H9 (cell line): ENCODE data around the gene ACVR1. TPM values are rescaled to one million over a fixed set of nuclear protein-coding genes. Genes with fewer than 3 reads are reported as not detected.

Source experiments
- DNase-seq: peaks from one replicate; pipeline ENCODE4 v3.0.0-alpha.2; 2017
- H2AFZ ChIP-seq: one replicate; pipeline ENCODE4 v1.6.1; 2013; ENCODE audit warnings: mild to moderate bottlenecking, low read length, control low read depth, moderate library complexity
- H2AK5ac ChIP-seq: 2 replicates; pipeline ENCODE4 v1.6.1; 2013; ENCODE audit warnings: low read length, control low read depth, mixed read lengths; ENCODE audit not compliant: insufficient read length
- H2BK120ac ChIP-seq: one replicate; pipeline ENCODE4 v1.6.1; 2013; ENCODE audit warnings: low read depth, mild to moderate bottlenecking, low read length, control low read depth, inconsistent platforms; ENCODE audit not compliant: poor library complexity, severe bottlenecking
- H2BK12ac ChIP-seq: 2 replicates; pipeline ENCODE4 v1.6.1; 2013; ENCODE audit warnings: low read length, control low read depth, mixed read lengths, low read depth; ENCODE audit not compliant: insufficient read length
- H2BK15ac ChIP-seq: 2 replicates; pipeline ENCODE4 v1.6.1; 2013; ENCODE audit warnings: low read depth, low read length, control low read depth
- H2BK20ac ChIP-seq: one replicate; pipeline ENCODE4 v1.6.1; 2013; ENCODE audit warnings: low read depth, mild to moderate bottlenecking, low read length, control low read depth, inconsistent platforms; ENCODE audit not compliant: poor library complexity, severe bottlenecking
- H2BK5ac ChIP-seq: 2 replicates; pipeline ENCODE4 v1.6.1; 2013; ENCODE audit warnings: low read length, control low read depth, mixed read lengths; ENCODE audit not compliant: insufficient read length
- H3K14ac ChIP-seq: 2 replicates; pipeline ENCODE4 v1.6.1; 2013; ENCODE audit warnings: low read length, control low read depth; ENCODE audit not compliant: insufficient read depth
- H3K18ac ChIP-seq: 2 replicates; pipeline ENCODE4 v1.6.1; 2013; ENCODE audit warnings: low read depth, mild to moderate bottlenecking, mixed read lengths, low read length, control low read depth; ENCODE audit not compliant: insufficient read length
- H3K23ac ChIP-seq: 2 replicates; pipeline ENCODE4 v1.6.1; 2013; ENCODE audit warnings: low read length, control low read depth, mixed read lengths, low read depth; ENCODE audit not compliant: insufficient read length
- H3K23me2 ChIP-seq: 2 replicates; pipeline ENCODE4 v1.6.1; 2013; ENCODE audit warnings: low read depth, mild to moderate bottlenecking, mixed read lengths, low read length, control low read depth; ENCODE audit not compliant: insufficient read length, poor library complexity, severe bottlenecking
- H3K27ac ChIP-seq: 2 replicates; pipeline ENCODE4 v1.5.1; 2013; ENCODE audit warnings: low read length, control low read depth, mixed read lengths, low read depth; ENCODE audit not compliant: insufficient read length
- H3K27me3 ChIP-seq: 2 replicates; pipeline ENCODE4 v1.6.1; 2013; ENCODE audit warnings: low read length, control low read depth, inconsistent platforms; ENCODE audit not compliant: insufficient read depth
- H3K4ac ChIP-seq: 2 replicates; pipeline ENCODE4 v1.6.1; 2013; ENCODE audit warnings: low read depth, mild to moderate bottlenecking, control low read depth, inconsistent platforms, low read length, moderate library complexity
- H3K4me1 ChIP-seq: 2 replicates; pipeline ENCODE4 v1.6.1; 2013; ENCODE audit warnings: low read length, control low read depth, inconsistent platforms; ENCODE audit not compliant: insufficient read depth
- H3K4me2 ChIP-seq: 2 replicates; pipeline ENCODE4 v1.6.1; 2013; ENCODE audit warnings: low read length, control low read depth, mixed read lengths; ENCODE audit not compliant: insufficient read length, insufficient read depth
- H3K56ac ChIP-seq: 2 replicates; pipeline ENCODE4 v1.6.1; 2013; ENCODE audit warnings: low read depth, mild to moderate bottlenecking, mixed read lengths, low read length, control low read depth; ENCODE audit not compliant: insufficient read length
- H3K79me1 ChIP-seq: 2 replicates; pipeline ENCODE4 v1.6.1; 2013; ENCODE audit warnings: low read depth, mild to moderate bottlenecking, moderate library complexity, low read length, control low read depth, inconsistent platforms; ENCODE audit not compliant: insufficient read depth, poor library complexity, severe bottlenecking
- H3K79me2 ChIP-seq: 2 replicates; pipeline ENCODE4 v1.6.1; 2013; ENCODE audit warnings: low read length, control low read depth, inconsistent platforms; ENCODE audit not compliant: insufficient read depth
- H3K9ac ChIP-seq: 2 replicates; pipeline ENCODE4 v1.6.1; 2013; ENCODE audit warnings: low read length, control low read depth, mixed read lengths; ENCODE audit not compliant: insufficient read length; ENCODE audit errors: extremely low read depth
- H3K9me3 ChIP-seq: one replicate; pipeline ENCODE4 v1.6.1; 2013; ENCODE audit warnings: low read depth, low read length, inconsistent platforms; ENCODE audit not compliant: control insufficient read depth
- H3T11ph ChIP-seq: one replicate; pipeline ENCODE4 v1.6.1; 2013; ENCODE audit warnings: mild to moderate bottlenecking, low read length, control low read depth, inconsistent platforms
- H4K20me1 ChIP-seq: one replicate; pipeline ENCODE4 v1.6.1; 2013; ENCODE audit not compliant: control insufficient read depth, insufficient read length, insufficient read depth
- H4K5ac ChIP-seq: 2 replicates; pipeline ENCODE4 v1.6.1; 2013; ENCODE audit warnings: low read depth, mild to moderate bottlenecking, mixed read lengths, low read length, control low read depth; ENCODE audit not compliant: insufficient read length
- H4K8ac ChIP-seq: replicated peaks from 2 replicates; pipeline ENCODE4 v1.6.1; 2013; ENCODE audit warnings: low read length, control low read depth, mixed read lengths, low read depth; ENCODE audit not compliant: insufficient read length
- H4K91ac ChIP-seq: 2 replicates; pipeline ENCODE4 v1.6.1; 2013; ENCODE audit warnings: low read depth, mild to moderate bottlenecking, moderate library complexity, mixed read lengths, low read length, control low read depth; ENCODE audit not compliant: insufficient read length
- H3K27ac Mint-ChIP-seq, 3 experiments: 2 replicates in 2 of 3; 3 replicates in 1 of 3; pipeline ENCODE4 v1.8.0; 2020 to 2021; ENCODE audit warnings: mixed read lengths in 3 of 3, mild to moderate bottlenecking in 1 of 3, moderate library complexity in 1 of 3
- H3K27me3 Mint-ChIP-seq: 2 replicates; pipeline ENCODE4 v1.8.0; 2021; ENCODE audit warnings: low read depth, mild to moderate bottlenecking, moderate library complexity, mixed read lengths
- H3K36me3 Mint-ChIP-seq, 3 experiments: 2 replicates in 2 of 3; 3 replicates in 1 of 3; pipeline ENCODE4 v1.8.0; 2020 to 2021; ENCODE audit warnings: low read depth in 3 of 3, mixed read lengths in 3 of 3; ENCODE audit not compliant: insufficient read depth in 1 of 3
- H3K4me1 Mint-ChIP-seq, 2 experiments: 2 replicates each; pipeline ENCODE4 v1.8.0; 2020; ENCODE audit warnings: mixed read lengths in 2 of 2
- H3K4me3 Mint-ChIP-seq, 2 experiments: 2 replicates in 1 of 2; 3 replicates in 1 of 2; pipeline ENCODE4 v1.8.0; 2020 to 2021; ENCODE audit warnings: mild to moderate bottlenecking in 2 of 2, mixed read lengths in 2 of 2, moderate library complexity in 1 of 2
- H3K9me3 Mint-ChIP-seq, 2 experiments: 2 replicates in 1 of 2; 3 replicates in 1 of 2; pipeline ENCODE4 v1.8.0; 2020; ENCODE audit warnings: mild to moderate bottlenecking in 2 of 2, mixed read lengths in 2 of 2, moderate library complexity in 1 of 2
- CTCF ChIP-seq: fragments of 200-600 bp; sonication (generic); conservative IDR thresholded peaks from 3 replicates; pipeline ENCODE4 v1.8.0; 2021; ENCODE audit warnings: antibody characterized with exemption, mild to moderate bottlenecking
- WGBS: extraction: QIAGEN DNeasy Blood & Tissue Kit; methylation state at CpG from one replicate; pipeline ENCODE4 v1.1.7; 2013; ENCODE audit warnings: missing lambda C conversion rate, low lambda C conversion rate, mixed read lengths; ENCODE audit not compliant: insufficient read length; ENCODE audit errors: extremely low coverage; 5-methylcytosine and 5-hydroxymethylcytosine counted together
- total RNA-seq: library from RNA; stranded (reverse); gene quantifications from 2 replicates; pipeline ENCODE4 v1.2.1, GENCODE V29; 2021

ACVR1 gene
- total RNA-seq, 1 experiment from 2014 or later, result 21.2 TPM

GRCh38 chr2:157696036-157696435, 180.1 kb downstream of the ACVR1 start:
- no peak for TF ChIP-seq CTCF
- Histone ChIP-seq H3K4me2 (no peak overlapping the region), H2BK5ac (no peak overlapping the region), H2BK20ac (no peak overlapping the region), H3K27me3 (no peaks in the 10 kb centered on the region), H4K8ac (no peak overlapping the region), H3K4me1 (no peaks in the 10 kb centered on the region), H2BK15ac (no peak overlapping the region), H3K79me2 (no peaks in the 10 kb centered on the region), H3T11ph (no peak overlapping the region), H4K91ac (no peak overlapping the region), H3K79me1 (no peaks in the 10 kb centered on the region), H3K23me2 (no peaks in the 10 kb centered on the region), H3K56ac (no peak overlapping the region), H3K14ac (no peak overlapping the region), H2BK120ac (no peak overlapping the region), H4K5ac (no peak overlapping the region), H4K20me1 (no peaks in the 10 kb centered on the region), H3K23ac (no peak overlapping the region), H2BK12ac (no peak overlapping the region), H3K4ac (no peak overlapping the region), H2AFZ (no peak overlapping the region), H3K18ac (no peak overlapping the region), H3K27ac (no peak overlapping the region), H3K9me3 (no peaks in the 10 kb centered on the region), H2AK5ac (no peak overlapping the region), H3K9ac (no peak overlapping the region)
- DNase-seq, result no peak
- Mint-ChIP-seq H3K27ac (no peak overlapping the region), H3K9me3 (peaks cover 2 to 3% of the 10 kb centered on the region in 2 experiments; a peak in 1 of 5 replicates), H3K36me3 (peaks cover 0 to 4% (median 0%) of the 10 kb centered on the region in 3 experiments; a peak in 1 of 7 replicates), H3K4me1 (peaks cover 0 to 2% of the 10 kb centered on the region in 2 experiments; a peak in 2 of 4 replicates), H3K27me3 (peaks cover 22% of the 10 kb centered on the region), H3K4me3 (no peak overlapping the region)
- WGBS, result no CpG with 5 or more reads among the region's 3 CpGs
